Measurements from ENCODE around the gene ATAD3C.

The ATAD3C gene

DNA sequence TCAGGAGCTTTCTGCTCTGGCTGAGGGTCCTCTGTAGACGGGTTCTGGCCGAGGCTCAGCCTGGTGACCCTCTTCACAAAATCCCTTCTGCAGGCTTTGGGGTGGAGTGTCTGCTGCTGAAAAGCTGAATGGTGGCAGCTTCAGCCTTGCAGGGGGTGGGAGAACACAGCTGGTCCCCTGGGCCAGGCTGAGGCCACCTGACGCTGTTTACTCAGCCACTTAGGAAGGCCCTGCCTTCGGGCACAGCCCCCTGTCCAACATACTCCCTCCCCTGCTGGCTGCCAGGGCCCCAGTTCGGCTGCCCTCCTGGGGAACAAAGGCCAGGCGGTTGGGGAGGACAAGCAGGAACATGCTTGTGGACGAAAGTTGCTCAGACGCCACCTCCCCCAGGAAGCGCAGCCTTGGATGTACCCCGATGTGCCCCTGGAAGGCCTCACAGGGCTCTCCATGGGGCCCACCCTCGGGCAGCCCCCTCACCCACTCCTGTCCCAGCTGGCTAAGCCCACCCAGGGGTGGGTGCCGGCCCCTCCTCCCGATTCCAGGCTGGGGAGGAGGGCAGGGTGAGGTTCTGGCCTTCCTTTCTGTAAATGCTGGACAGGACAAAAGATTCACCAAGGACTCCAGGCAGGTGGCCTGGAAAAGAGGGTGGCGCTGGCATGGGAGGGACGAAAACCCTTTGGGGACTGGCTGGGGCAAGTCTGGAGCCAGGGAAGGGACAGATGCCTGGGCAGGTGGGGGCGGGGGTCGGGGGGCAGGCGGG lies 28.2 kb upstream of the ATAD3C start, which contains the start of gene ANKRD65:
Gene ANKRD65, minus strand, starts transcription at position 130 of the 760 bp plus-strand sequence. CDS start 271 bp downstream, outside the sequence.
- no peak within 1 kb of the TSS for H3K4me3 ChIP-seq (ENCODE audit: control insufficient read depth, low read depth, low read length)
- no peak for TF ChIP-seq CTCF (conservative IDR thresholded peaks at IDR 0.05; ENCODE audit: control insufficient read depth, insufficient read depth, low read depth, low read length)

DNA sequence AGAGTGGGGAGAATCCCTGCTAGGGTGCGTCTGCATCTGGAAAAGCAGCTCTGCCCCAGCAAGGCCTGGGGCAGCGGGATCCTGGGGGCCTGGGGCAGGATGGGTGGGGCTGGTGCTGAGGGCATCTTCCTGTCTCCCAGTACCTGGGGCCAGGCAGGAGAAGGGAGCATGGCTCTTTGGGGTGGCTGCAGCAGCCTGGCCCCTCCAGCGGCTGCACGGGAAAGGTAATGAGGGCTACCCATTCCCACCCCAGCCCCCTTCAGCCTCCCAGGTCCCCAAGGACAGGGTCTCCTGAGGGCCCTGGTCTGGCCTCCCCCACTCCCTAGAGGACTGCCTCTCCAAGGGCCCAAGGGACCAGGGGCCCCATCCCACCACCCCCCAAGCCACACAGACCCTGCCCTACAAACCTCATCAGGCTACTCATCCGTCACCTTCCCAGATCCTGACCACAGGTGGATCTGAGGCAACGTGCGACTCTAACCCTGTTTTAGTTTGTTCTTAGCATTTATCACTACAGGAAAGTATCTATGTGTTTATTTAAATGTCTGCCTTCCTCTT lies 27.5 kb upstream of the ATAD3C start:
- no peak for DNase-seq (ENCODE audit: low read depth)
- H3K4me3 ChIP-seq (ENCODE audit: control insufficient read depth, low read depth, low read length) = no peak overlapping the region
- TF ChIP-seq CTCF (conservative IDR thresholded peaks at IDR 0.05; ENCODE audit: control insufficient read depth, insufficient read depth, low read depth, low read length) = no peak

More for the DNA sequence above, 28.2 kb upstream of the ATAD3C start, which contains the start of gene ANKRD65:
- no peak for DNase-seq (ENCODE audit: low read depth)

- no peak for DNase-seq (ENCODE audit: low read depth)
- no peak for TF ChIP-seq CTCF (conservative IDR thresholded peaks at IDR 0.05; ENCODE audit: control insufficient read depth, insufficient read depth, low read depth, low read length)
- H3K4me3 ChIP-seq (ENCODE audit: control insufficient read depth, low read depth, low read length) = no peak overlapping the region
These were observed 26.8 kb upstream of the ATAD3C start for GRCh38 chr1:1422465-1423244.

GRCh38 chr1:1423245-1423597 lies 26.3 kb upstream of the ATAD3C start:
- DNase-seq (ENCODE audit: low read depth) = no peak
- no peak for TF ChIP-seq CTCF (conservative IDR thresholded peaks at IDR 0.05; ENCODE audit: control insufficient read depth, insufficient read depth, low read depth, low read length)

DNA sequence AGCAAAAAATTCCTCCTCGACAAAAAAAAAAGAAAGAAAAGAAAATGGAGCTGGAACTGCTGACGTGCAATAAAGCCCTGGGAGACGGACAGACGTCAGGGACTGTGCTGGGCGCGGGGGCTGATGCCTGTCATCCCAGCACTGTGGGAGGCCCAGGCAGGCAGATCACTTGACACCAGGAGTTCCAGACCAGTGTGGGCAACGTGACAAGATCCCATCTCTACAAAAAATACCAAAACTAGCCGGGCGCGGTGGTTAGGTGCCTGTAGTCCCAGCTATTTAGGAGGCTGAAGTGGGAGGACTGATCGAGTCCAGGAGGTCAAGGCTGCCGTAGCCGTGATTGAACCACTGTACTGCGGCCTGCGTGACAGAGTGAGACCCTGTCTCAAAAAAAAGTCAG lies 24.8 kb upstream of the ATAD3C start:
- no peak overlapping the region for H3K4me3 ChIP-seq (ENCODE audit: control insufficient read depth, low read depth, low read length)
- no peak for DNase-seq (ENCODE audit: low read depth)
- TF ChIP-seq CTCF (conservative IDR thresholded peaks at IDR 0.05; ENCODE audit: control insufficient read depth, insufficient read depth, low read depth, low read length) = no peak

More at GRCh38 chr1:1423245-1423597, 26.3 kb upstream of the ATAD3C start:
- no peak overlapping the region for H3K4me3 ChIP-seq (ENCODE audit: control insufficient read depth, low read depth, low read length)

DNA sequence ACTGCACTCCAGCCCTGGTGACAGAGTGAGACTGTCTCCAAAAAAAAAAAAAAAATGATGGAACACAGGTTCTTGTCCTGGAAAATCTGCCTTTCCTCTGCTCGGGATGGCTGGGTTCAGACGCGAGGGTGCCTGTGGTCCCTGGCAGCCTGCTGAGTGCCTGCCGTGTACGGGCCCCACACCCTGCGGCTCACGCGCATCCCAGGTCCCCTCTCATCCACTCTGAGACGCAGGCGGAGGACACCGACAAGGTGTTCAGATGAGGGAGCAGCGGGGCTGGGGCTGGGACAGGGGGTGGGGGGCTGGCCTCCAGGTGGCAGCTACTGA lies 24.1 kb upstream of the ATAD3C start:
- no peak for TF ChIP-seq CTCF (conservative IDR thresholded peaks at IDR 0.05; ENCODE audit: control insufficient read depth, insufficient read depth, low read depth, low read length)

More for the DNA sequence above, 24.1 kb upstream of the ATAD3C start:
- DNase-seq (ENCODE audit: low read depth) = no peak
- no peak overlapping the region for H3K4me3 ChIP-seq (ENCODE audit: control insufficient read depth, low read depth, low read length)
